ENCODE results near the gene UGT2B11.
"Not testable (repeated sequence)": the region's sequence is repeated elsewhere in the genome, so short reads cannot be mapped to it uniquely, and the experiment has no call there.

Gene UGT2B11

GRCh38 chr4:69214716-69215115 lies at the start of gene UGT2B11:
Gene UGT2B11, minus strand, starts transcription at chr4:69214748. Its CDS starts 26 bp downstream, at chr4:69214722.
- no peak for DNase-seq (ENCODE audit: low read depth)

- DNase-seq (ENCODE audit: low read depth): not testable (repeated sequence)
Observed at GRCh38 chr4:69253147-69253772, 38.7 kb upstream of the UGT2B11 start.

DNA sequence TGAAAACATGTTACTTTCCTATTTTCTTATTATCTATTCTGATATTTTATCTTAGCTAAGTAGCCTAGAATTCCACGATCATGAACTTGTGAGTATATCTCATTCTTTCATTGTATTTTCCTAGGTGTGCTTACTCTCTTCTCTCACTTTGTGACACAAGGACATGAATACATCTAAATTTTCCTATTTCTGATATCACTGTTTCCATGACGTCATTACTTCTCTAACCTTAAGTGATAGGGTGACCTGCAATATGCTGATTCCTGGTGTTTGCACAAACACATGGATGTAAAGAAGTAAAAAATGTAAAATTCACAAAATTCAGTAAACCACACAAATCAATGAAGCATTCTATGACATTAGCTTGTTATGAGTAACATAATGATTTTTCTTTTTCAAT lies 36.3 kb upstream of the UGT2B11 start:
- not testable (repeated sequence) for DNase-seq (ENCODE audit: low read depth)

DNA sequence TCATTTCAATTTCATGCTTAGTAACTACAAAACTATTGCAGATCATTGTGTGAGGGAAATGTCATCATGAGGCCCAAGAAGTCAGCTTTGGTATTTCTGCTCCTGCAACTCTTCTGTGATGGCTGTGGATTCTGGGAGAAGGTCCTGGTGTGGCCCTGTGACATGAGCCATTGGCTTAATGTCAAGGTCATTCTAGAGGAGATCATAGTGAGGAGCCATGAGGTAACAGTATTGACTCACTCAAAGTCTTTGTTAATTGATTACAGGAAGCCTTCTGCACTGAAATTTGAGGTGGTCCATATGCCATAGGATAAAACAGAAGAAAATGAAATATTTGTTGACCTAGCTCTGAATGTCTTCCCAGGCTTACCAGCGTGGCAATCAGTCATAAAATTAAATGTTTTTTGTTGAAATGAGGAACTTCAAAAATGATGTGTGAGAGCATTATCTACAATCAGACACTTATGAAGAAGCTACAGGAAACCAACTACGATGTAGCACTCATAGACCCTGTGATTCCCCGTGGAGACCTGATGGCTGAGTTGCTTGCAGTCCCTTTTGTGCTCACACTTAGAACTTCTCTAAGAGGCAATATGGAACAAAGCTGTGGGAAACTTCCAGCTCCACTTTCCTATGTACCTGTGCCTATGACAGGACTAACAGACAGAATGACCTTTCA lies 28.2 kb upstream of the UGT2B11 start:
- DNase-seq (ENCODE audit: low read depth): not testable (repeated sequence)

- not testable (repeated sequence) for DNase-seq (ENCODE audit: low read depth)
Observed at GRCh38 chr4:69241746-69242145, 27.2 kb upstream of the UGT2B11 start.

- DNase-seq (ENCODE audit: low read depth): not testable (repeated sequence)
Observed at GRCh38 chr4:69240787-69241186, 26.2 kb upstream of the UGT2B11 start.

DNA sequence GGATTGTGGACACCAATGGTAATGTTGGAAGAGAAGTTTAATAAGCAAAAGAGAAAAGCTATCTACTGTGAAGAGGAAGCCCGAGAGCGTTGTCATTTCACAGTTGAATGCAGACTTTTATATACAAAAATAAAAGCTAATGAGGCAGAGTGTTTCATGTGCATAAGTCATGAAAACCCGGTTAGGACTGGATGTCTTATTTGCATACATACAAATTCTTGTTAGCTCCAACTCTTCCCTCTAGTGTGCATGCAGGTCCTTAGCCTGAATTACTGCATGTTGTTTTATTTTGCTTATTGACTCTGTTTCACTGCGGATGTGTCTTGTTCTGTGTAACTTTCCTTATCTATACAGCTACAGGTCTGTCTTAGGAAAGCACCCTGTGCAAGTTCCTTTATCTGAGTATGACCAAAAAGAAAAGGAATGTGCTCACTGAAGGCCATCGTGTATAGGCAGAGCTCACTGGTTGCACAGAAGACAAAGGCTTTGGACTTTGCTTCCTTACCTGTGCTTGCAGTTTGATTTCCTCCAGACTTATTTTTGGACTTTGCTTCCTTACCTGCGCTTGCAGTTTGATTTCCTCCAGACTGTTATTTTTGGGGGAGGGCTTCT lies 25.1 kb upstream of the UGT2B11 start:
- DNase-seq (ENCODE audit: low read depth): no peak

GRCh38 chr4:69239092-69239491 lies 24.5 kb upstream of the UGT2B11 start:
- DNase-seq (ENCODE audit: low read depth): no peak

- DNase-seq (ENCODE audit: low read depth): no peak
Observed at GRCh38 chr4:69224891-69225290, 10.3 kb upstream of the UGT2B11 start.

DNA sequence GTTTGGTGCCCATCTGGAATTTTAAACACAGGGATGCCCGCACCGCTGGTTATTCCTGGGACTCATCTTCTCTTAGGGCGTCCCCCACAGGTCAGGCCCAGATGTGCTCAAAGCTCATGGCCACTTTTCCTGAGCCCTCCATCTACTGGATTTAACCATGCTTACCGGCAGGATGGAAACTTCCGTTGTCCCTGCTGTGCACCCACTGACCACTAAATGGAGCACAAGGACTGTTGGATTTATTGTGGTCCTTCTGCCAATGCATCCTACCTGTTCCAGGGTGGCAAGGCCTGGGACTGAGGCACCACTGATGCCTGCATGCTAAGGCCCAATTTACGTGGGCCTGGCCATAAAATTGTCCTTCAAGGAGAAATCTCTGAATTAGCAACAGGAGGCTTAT lies 8.7 kb upstream of the UGT2B11 start:
- DNase-seq (ENCODE audit: low read depth): not testable (repeated sequence)

DNA sequence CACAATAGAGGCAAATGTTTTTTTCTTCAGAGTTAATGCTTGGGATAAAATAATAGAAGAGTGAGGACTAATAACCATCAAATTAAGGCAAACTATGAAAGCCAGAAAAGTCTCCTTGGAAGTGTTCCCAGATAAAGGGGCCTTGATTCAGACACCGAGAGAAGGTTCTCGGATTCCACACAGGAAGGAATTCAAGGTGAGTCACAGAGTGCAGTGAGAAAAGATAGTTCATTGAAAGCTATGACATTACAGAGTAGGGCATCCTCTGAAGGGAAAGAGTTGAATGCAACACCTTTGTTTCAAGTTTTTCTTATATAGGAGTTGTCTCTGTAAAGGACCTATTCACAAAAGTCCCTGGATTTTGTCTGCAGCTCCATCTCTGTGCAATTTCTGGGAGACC lies 3.9 kb upstream of the UGT2B11 start:
- not testable (repeated sequence) for DNase-seq (ENCODE audit: low read depth)

DNA sequence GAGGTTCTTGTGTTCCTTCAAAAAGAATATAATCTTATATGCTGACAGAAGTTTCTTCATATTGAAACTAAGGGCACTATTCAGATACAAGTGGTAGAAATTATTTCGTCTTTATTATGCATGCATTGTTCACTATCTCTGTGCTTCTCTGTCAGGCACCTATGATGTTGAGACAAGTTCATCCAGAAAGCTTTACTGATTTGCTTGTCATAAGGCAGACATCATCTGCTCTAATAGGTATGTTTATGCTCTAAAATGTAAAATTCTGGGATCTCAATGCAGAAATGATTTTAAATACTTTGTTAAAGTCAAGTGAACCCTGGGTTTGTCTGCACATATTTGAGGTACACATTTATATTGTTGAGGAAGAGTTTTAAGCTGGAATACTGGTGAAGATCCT lies 3.6 kb downstream of the UGT2B11 start:
- no peak for DNase-seq (ENCODE audit: low read depth)

- not testable (repeated sequence) for DNase-seq (ENCODE audit: low read depth)
Observed at GRCh38 chr4:69198506-69198905, 16.0 kb downstream of the UGT2B11 start.

DNA sequence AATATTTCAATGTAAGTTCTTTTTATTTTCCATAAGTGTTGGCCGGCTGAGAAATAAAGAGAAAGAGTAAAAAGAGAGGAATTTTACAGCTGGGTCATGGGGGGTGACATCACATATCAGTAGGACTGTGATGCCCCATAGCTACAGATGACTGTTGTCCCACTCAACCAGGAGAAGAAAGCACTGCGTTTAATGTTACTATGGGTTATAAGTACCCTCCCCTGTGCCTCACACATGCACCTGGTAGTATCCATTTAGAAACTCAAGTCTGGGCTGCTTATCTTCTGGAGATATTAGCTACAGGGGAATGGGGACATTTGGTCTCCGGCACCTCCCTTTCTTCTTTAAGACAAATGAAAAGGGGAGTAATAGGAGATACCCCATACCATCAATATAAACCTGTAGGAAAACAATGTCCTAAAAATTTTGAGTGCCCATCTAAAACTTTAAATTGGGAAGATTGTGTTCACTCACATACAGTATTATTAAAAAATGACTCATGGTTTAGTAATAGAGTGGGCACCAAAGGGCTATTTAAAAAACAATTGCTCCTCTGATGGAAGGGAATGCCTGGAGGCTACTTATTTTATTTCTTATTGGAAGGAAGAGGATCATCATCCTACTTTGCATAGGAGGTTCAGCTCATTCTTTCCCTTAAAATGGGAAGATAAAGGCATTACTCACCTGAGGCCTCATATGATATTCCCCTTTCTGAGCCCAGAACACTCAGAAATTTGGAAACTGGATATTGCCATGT lies 18.2 kb downstream of the UGT2B11 start:
- no peak for DNase-seq (ENCODE audit: low read depth)

DNA sequence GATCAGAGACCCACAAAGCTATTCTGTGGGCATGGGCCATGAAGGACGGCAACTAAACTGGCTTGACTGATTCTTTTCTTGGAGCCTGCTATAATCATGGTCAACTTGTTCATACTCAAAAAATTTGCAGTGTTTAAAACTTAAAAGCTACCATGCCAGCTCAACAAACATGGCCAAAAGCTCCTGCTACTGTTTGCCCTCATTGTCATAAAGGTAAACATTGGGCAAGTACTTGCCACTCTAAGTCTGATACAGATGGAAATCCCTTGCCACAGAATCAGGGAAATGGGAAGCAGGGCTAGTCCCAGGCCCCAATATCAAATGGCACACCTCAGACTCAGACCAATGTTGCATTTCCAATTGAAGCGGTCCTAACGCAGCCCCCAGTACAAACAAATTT lies 20.4 kb downstream of the UGT2B11 start:
- no peak for DNase-seq (ENCODE audit: low read depth)

- not testable (repeated sequence) for DNase-seq (ENCODE audit: low read depth)
Observed at GRCh38 chr4:69191905-69192304, 22.6 kb downstream of the UGT2B11 start.

GRCh38 chr4:69190621-69191020 lies 23.9 kb downstream of the UGT2B11 start:
- DNase-seq (ENCODE audit: low read depth): not testable (repeated sequence)

DNA sequence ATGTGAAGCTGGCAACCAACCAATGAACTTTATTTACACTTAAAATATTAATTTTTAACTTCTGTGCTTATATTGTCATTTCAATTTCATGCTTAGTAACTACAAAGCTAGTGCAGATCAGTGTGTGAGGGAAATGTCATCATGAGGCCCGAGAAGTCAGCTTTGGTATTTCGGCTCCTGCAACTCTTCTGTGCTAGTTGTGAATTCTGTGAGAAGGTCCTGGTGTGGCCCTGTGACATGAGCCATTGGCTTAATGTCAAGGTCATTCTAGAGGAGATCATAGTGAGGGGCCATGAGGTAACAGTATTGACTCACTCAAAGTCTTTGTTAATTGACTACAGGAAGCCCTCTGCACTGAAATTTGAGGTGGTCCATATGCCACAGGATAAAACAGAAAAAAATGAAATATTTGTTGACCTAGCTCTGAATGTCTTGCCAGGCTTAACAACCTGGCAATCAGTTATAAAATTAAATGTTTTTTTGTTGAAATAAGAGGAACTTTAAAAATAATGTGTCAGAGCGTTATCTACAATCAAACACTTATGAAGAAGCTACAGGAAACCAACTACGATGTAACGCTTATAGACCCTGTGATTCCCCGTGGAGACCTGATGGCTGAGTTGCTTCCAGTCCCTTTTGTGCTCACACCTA lies 32.9 kb downstream of the UGT2B11 start:
- not testable (repeated sequence) for DNase-seq (ENCODE audit: low read depth)

DNA sequence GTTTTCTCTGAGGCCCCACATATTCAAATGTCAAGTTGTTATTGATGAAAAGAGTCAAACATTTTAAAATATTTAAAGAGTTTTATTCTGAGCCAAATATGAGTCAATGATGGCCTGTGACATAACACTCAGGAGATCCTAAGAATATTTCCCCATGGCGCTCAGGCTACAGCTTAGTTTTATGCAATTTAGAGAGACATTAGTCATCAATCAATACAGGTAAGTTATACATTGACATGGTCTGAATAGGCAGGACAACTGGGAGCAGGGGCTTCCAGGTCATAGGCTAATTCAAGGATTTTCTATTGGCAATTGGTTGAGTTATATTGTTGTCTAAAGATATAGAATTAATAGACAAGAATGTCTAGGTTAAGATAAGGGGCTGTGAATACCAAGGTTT lies 34.7 kb downstream of the UGT2B11 start:
- not testable (repeated sequence) for DNase-seq (ENCODE audit: low read depth)

GRCh38 chr4:69178751-69179205 lies 35.8 kb downstream of the UGT2B11 start:
- not testable (repeated sequence) for DNase-seq (ENCODE audit: low read depth)

DNA sequence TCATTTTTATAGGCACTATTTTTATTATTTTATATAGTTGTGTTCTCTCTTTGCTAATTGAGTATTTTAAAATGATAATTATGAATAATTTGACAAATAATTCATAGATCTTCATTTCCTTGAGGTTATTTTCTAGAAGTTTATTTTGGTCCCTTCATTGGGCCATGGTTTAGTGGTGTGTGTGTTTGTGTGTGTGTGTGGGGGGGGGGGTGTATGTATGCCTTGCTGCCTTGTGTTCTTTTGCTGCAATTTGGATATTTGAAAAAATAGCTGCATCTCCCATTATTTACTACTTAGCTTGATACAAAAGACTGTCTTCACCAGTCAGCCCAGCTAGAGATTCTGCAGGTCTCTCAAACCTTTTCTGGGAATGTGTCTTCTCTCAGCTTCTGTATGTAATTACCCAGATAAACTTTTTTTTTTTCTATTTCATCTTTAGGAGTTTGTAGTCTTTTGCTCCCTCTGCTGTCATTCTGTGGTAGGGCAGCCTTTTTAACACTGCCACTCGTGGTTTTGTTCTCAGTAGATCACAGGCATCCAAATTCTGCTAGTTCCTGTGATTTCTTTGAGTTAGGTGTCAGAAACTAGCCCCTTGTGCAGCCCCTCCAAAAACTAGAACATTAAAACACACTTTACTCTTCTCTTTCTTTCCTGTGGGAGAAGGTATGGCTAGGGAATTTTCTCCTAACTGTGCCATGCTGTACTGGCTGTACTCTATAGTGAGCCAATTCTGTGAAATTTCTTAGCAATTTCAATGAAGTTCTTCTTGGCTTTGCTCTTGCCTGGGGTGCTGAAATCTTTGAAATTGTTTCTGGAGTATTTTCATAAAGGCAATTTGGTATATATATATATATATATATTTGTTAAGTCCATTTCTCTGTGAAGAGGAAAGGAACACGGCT lies 44.1 kb downstream of the UGT2B11 start:
- DNase-seq (ENCODE audit: low read depth): not testable (repeated sequence)
